ENCODE results near the gene FGF18.

DNA sequence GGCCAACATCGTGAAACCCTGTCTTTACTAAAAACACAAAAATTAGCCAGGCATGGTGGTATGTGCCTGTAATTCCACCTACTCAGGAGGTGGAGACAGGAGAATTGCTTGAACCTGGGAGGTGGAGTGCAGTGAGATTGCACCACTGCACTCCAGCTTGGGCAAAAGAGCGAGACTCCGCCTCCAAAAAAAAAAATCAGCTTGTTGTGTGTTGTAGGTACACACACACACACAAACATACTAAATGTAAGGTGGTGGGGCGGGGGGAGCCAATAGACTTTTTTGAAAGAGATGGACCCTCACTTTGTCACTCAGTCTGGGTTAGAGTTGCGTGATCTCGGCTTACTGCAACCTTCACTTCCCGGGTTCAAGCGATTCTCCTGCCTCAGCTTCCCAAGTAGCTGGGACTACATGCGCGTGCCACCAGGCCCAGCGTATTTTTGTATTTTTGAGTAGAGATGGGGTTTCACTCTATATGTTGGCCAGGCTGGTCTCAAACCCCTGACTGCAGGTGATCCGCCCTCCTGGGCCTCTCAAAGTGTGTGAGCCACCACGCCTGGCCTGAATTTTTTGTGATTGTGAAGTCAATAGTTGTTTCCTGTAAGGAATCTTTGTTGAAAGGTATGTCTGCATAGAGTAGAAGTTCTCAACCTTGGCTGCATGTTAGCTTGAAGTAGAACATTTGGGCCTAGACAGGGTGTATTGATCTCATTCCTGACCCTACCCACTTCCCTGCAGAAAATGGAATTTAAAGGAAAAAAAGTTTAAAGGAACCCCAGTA is 18.1 kb upstream of the FGF18 start:
- no peak for TF ChIP-seq EP300 (IDR thresholded peaks at IDR 0.05)
- TF ChIP-seq, protein P1, sequence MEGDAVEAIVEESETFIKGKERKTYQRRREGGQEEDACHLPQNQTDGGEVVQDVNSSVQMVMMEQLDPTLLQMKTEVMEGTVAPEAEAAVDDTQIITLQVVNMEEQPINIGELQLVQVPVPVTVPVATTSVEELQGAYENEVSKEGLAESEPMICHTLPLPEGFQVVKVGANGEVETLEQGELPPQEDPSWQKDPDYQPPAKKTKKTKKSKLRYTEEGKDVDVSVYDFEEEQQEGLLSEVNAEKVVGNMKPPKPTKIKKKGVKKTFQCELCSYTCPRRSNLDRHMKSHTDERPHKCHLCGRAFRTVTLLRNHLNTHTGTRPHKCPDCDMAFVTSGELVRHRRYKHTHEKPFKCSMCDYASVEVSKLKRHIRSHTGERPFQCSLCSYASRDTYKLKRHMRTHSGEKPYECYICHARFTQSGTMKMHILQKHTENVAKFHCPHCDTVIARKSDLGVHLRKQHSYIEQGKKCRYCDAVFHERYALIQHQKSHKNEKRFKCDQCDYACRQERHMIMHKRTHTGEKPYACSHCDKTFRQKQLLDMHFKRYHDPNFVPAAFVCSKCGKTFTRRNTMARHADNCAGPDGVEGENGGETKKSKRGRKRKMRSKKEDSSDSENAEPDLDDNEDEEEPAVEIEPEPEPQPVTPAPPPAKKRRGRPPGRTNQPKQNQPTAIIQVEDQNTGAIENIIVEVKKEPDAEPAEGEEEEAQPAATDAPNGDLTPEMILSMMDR (IDR thresholded peaks at IDR 0.05): no peak
- TF ChIP-seq POLR2A (IDR thresholded peaks at IDR 0.05): no peak

Data from sigmoid colon (tissue), 4 donors.